Left lung (tissue), 10 donors: ENCODE measurements around the gene SNTG2. TPM values are rescaled to one million over a fixed set of nuclear protein-coding genes. Genes with fewer than 3 reads are reported as not detected.

Experiments used
- ATAC-seq: fragments of 200-7000 bp; cut with Tn5 transposase; one replicate; pipeline ENCODE4 v1.9.1; 2020; ENCODE audit warnings: moderate library complexity
- DNase-seq, 4 donors: peaks; one replicate each; pipeline ENCODE4 v3.0.0-alpha.2; 2013 to 2020
- H3K27ac ChIP-seq, 2 donors: fragments of 200-600 bp; sonication (generic) in 1 of 2; one replicate each; pipeline versions ENCODE4 v1.5.0 to v1.8.0; 2020 to 2021
- H3K27me3 ChIP-seq, 2 donors: fragments of 200-600 bp; sonication (generic) in 1 of 2; one replicate each; pipeline versions ENCODE4 v1.5.0 to v1.8.0; 2020 to 2021
- H3K36me3 ChIP-seq, 2 donors: fragments of 200-600 bp; sonication (generic) in 1 of 2; one replicate each; pipeline versions ENCODE4 v1.5.0 to v1.8.0; 2020 to 2021
- H3K4me1 ChIP-seq, 2 donors: fragments of 200-600 bp; one replicate each; pipeline ENCODE4 v1.8.0; 2021
- H3K4me3 ChIP-seq, 2 donors: fragments of 200-600 bp; sonication (generic) in 1 of 2; one replicate each; pipeline versions ENCODE4 v1.5.0 to v1.8.0; 2020 to 2021; ENCODE audit warnings: mild to moderate bottlenecking in 1 of 2
- H3K9me3 ChIP-seq, 2 donors: fragments of 200-600 bp; sonication (generic) in 1 of 2; one replicate each; pipeline versions ENCODE4 v1.5.0 to v1.8.0; 2020 to 2021
- intact Hi-C, 2 donors: fragments of 100-400 bp; cut with DNase I; formaldehyde crosslinking; loops; one replicate each; pipeline versions ENCODE4 v1.11.2 to v1.14.2; 2022
- polyA plus RNA-seq, 6 donors: library from polyadenylated mRNA; unstranded; fragments of 120-200 nt; gene quantifications; one replicate each; pipeline ENCODE4 v1.2.1, GENCODE V29; 2013; ENCODE audit not compliant: insufficient read length in 6 of 6
- total RNA-seq, 2 donors: library from RNA; stranded (reverse); fragmentation: NEBNext Ultra II Directional; extraction: Animal tissue kit (Norgen Biotek cat#: 25700); gene quantifications; one replicate each; pipeline ENCODE4 v1.2.1, GENCODE V29; 2021
- TF ChIP-seq, protein P1 (sequence below), 2 donors: fragments of 200-600 bp; sonication (generic) in 1 of 2; IDR thresholded peaks; one replicate each; pipeline versions ENCODE4 v1.5.0 to v1.8.0; 2021; ENCODE audit warnings: antibody characterized with exemption in 2 of 2
- donor health status: DM: no; HTN: yes; CAD: no.
- donor health status: DM: no; HTN: no; CAD: no.

The SNTG2 gene
- total and polyA plus RNA-seq, 8 donors = 0.24 to 3.2 (median 0.64) TPM

DNA sequence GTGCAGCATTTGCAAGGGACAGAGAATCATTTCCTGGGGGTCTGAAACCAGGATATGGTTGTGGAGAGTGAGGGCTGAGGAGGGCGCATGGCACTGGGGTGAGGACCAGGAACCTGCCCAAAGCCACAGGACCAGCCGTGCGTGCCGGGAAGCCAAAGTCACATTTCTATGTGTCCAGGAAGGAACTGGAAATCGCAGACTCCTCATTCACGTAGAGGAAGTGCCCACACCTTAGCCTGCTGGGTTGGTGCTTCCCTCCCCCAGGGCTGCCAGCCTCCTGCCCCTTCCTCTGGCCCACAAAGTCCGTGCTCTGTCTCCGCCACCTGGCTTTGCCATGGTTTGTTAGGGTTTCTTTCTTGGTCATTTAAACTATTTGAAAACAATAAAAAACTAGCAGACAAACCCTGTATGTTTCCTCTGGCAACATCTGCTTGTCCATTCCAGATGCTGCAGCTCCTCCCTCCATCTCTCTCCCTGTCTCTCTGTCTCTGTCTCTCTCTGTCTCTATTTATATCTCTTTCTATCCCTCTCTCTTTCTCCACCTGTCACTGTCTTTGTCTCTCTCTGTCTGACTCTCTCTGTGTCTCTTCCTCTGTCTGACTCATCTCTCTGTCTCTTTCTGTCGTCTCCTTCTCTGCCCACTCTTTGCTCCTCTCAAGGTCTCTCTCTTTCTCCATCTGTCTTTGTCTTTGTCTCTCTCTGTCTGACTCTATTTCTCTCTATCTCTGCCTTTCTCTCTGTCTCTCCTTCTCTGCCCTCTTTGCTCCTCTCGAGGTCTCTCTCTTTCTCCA lies 299.4 kb downstream of the SNTG2 start:
- Histone ChIP-seq H3K27ac (no peak overlapping the region), H3K4me3 (no peak overlapping the region), H3K9me3 (no peaks in the 10 kb centered on the region), H3K27me3 (no peaks in the 10 kb centered on the region), H3K36me3 (no peaks in the 10 kb centered on the region), H3K4me1 (no peaks in the 10 kb centered on the region)
- no peak for ATAC-seq
- intact Hi-C loops = no loop called here
- TF ChIP-seq, protein P1, sequence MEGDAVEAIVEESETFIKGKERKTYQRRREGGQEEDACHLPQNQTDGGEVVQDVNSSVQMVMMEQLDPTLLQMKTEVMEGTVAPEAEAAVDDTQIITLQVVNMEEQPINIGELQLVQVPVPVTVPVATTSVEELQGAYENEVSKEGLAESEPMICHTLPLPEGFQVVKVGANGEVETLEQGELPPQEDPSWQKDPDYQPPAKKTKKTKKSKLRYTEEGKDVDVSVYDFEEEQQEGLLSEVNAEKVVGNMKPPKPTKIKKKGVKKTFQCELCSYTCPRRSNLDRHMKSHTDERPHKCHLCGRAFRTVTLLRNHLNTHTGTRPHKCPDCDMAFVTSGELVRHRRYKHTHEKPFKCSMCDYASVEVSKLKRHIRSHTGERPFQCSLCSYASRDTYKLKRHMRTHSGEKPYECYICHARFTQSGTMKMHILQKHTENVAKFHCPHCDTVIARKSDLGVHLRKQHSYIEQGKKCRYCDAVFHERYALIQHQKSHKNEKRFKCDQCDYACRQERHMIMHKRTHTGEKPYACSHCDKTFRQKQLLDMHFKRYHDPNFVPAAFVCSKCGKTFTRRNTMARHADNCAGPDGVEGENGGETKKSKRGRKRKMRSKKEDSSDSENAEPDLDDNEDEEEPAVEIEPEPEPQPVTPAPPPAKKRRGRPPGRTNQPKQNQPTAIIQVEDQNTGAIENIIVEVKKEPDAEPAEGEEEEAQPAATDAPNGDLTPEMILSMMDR (IDR thresholded peaks at IDR 0.05) = no peak
- DNase-seq = no peak

DNA sequence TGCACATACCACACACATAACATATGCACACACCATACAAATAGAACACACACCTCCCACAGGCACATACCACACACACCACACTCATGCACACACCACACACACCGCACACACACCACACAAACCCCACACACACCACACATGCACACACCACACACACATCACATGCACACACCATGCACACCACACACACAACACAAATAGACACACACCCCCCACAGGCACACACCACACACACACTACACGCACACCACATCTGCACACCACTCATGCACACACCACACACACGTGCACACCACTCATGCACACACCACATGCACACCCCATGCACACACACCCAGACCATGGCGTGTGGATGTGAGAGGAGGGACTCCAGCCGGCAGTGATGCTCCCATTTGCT lies 300.9 kb downstream of the SNTG2 start:
- intact Hi-C loops = no loop called here
- DNase-seq (no peak), ATAC-seq (no peak)
- no peaks in the 10 kb centered on the region for H3K4me1 ChIP-seq
- H3K36me3 ChIP-seq = no peaks in the 10 kb centered on the region
- peaks cover 0 to 3% of the 10 kb centered on the region in 2 donors for H3K27me3 ChIP-seq
- no peaks in the 10 kb centered on the region for H3K9me3 ChIP-seq
- TF ChIP-seq, protein P1 (IDR thresholded peaks at IDR 0.05) = no peak
- H3K4me3 ChIP-seq = no peak overlapping the region
- no peak overlapping the region for H3K27ac ChIP-seq

DNA sequence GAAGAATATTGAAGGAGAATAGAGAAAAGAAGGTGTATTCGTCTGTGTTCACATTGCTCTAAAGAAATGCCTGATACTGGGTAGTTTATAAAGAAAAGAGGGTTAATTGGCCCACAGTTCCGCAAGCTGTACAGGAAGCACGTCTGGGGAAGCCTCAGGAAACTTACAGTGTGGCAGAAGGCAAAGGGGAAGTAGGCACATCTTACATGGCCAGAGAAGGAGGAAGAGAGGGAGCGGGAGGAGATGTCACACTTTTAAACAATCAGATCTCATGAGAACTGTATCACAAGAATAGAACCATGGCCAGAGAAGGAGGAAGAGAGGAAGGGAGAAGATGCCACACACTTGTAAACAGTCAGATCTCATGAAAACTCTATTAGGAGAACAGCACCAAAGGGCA lies 303.0 kb downstream of the SNTG2 start:
- TF ChIP-seq, protein P1 (IDR thresholded peaks at IDR 0.05) = no peak
- no peak overlapping the region for H3K4me3 ChIP-seq
- intact Hi-C loops = no loop called here
- DNase-seq (no peak), ATAC-seq (no peak)
- H3K27me3 ChIP-seq = peaks cover 0 to 5% of the 10 kb centered on the region in 2 donors
- no peaks in the 10 kb centered on the region for H3K9me3 ChIP-seq
- H3K36me3 ChIP-seq = no peaks in the 10 kb centered on the region
- H3K4me1 ChIP-seq = no peaks in the 10 kb centered on the region
- no peak overlapping the region for H3K27ac ChIP-seq

DNA sequence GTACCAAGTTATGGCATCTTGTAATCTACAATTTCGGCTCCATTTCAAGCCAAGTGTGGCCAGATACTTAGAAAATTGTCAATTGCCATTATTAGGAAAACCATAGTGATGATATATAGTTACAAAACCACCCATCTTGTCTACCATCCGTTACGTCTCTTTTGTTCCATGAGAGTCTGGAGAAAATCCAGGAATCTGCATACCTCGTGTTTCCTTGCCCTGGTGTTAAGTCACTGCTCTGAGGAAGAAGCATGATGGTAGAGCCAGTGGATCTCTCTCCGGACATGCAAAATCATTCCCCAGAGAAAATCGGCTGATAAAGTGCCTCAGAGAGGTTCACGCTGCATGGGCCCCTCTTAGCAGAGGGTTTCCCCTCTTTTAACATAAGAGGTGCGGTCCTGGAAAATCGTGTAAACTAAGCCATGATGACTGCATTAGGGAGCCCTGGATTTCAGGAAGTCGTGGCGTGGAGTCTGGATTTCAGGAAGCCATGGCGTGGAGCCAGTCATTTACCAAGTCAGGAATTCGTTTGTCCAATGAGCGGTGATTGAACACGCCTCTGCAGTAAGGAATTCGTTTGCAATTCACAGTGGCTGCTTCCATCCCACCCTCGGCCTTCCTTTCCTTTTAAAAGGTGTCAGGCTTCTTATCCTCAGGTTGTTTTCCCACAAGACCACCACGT lies 304.2 kb downstream of the SNTG2 start:
- H3K9me3 ChIP-seq = no peaks in the 10 kb centered on the region
- no peaks in the 10 kb centered on the region for H3K4me1 ChIP-seq
- no peak overlapping the region for H3K4me3 ChIP-seq
- DNase-seq (no peak), ATAC-seq (no peak)
- TF ChIP-seq, protein P1 (IDR thresholded peaks at IDR 0.05) = no peak
- H3K27ac ChIP-seq = no peak overlapping the region
- intact Hi-C loops = no loop called here
- H3K36me3 ChIP-seq = no peaks in the 10 kb centered on the region
- H3K27me3 ChIP-seq = peaks cover 0 to 5% of the 10 kb centered on the region in 2 donors

DNA sequence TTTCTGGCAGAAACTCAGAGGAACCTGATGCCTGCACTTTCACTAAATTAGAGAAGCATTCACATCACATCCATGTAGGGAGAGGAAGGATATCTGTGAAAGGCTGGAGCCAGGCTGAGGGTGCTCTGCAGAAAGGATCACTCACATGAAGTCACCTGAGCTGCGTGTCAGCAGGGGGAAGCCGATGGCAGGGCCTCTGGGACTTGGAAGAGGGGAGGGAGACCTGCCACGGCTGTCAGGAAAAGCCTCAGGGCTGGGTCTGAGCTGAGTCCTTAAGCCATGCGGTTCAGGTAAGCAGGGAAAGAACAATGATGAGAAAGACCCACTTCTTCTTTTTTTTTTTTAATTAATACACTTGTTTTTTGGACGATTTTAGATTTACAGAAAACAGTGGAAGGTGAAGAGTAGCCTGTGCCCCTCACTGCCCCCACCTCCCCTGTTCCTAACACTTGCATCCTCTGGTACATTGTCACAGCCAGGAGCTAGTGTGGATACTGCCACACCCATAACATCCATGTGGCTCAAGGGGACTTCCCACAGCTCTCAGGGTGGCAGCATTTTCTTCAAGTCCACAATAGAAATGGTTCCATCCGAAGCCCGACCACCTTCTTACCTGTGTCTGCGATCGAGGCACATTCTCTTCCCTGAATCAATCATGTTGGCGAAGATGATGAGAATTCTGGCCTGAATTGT lies 306.1 kb downstream of the SNTG2 start:
- no peaks in the 10 kb centered on the region for H3K9me3 ChIP-seq
- TF ChIP-seq, protein P1 (IDR thresholded peaks at IDR 0.05) = no peak
- no peaks in the 10 kb centered on the region for H3K36me3 ChIP-seq
- intact Hi-C loops = no loop called here
- H3K4me1 ChIP-seq = no peaks in the 10 kb centered on the region
- H3K4me3 ChIP-seq = no peak overlapping the region
- ATAC-seq (no peak), DNase-seq (no peak)
- peaks cover 0 to 5% of the 10 kb centered on the region in 2 donors for H3K27me3 ChIP-seq
- no peak overlapping the region for H3K27ac ChIP-seq
